Smooth muscle cell (in vitro differentiated cells): Measurements from ENCODE around the gene EPHB2. TPM values are rescaled to one million over a fixed set of nuclear protein-coding genes. Genes with fewer than 3 reads are reported as not detected.

ENCODE experiments used
- DNase-seq: peaks from one replicate; lab custom pipeline; 2025; ENCODE audit not compliant: unreplicated experiment; lab: John Stamatoyannopoulos, UW
- H2AFZ ChIP-seq: fragments of 200-600 bp; sonication (generic); 2 replicates; pipeline ENCODE4 v1.6.0; 2016; ENCODE audit warnings: antibody characterized with exemption, low read depth, mild to moderate bottlenecking
- H3F3A ChIP-seq: fragments of 200-600 bp; sonication (generic); 2 replicates; pipeline ENCODE4 v1.6.0; 2017; ENCODE audit warnings: antibody characterized with exemption, low read depth
- H3K27ac ChIP-seq: fragments of 200-600 bp; sonication (generic); 2 replicates; pipeline ENCODE4 v1.5.1; 2016; ENCODE audit warnings: low read depth, mild to moderate bottlenecking
- H3K27me3 ChIP-seq: fragments of 200-600 bp; sonication (generic); 2 replicates; pipeline ENCODE4 v1.6.1; 2016; ENCODE audit warnings: low read depth, mild to moderate bottlenecking
- H3K36me3 ChIP-seq: fragments of 200-600 bp; sonication (generic); 2 replicates; pipeline ENCODE4 v1.5.1; 2016; ENCODE audit warnings: low read depth
- H3K4me1 ChIP-seq: fragments of 200-600 bp; sonication (generic); 2 replicates; pipeline ENCODE4 v1.5.1; 2016; ENCODE audit warnings: low read depth
- H3K4me2 ChIP-seq: fragments of 200-600 bp; sonication (generic); 2 replicates; pipeline ENCODE4 v1.6.0; 2016; ENCODE audit warnings: mild to moderate bottlenecking
- H3K4me3 ChIP-seq: fragments of 200-600 bp; sonication (generic); 2 replicates; pipeline ENCODE4 v1.5.1; 2016; ENCODE audit warnings: mild to moderate bottlenecking
- H3K79me2 ChIP-seq: fragments of 200-600 bp; sonication (generic); 2 replicates; pipeline ENCODE4 v1.6.0; 2016; ENCODE audit warnings: low read depth, mild to moderate bottlenecking
- H3K9ac ChIP-seq: fragments of 200-600 bp; sonication (generic); 2 replicates; pipeline ENCODE4 v1.6.0; 2016; ENCODE audit warnings: low read depth
- H3K9me3 ChIP-seq: fragments of 200-600 bp; sonication (generic); replicated peaks from 2 replicates; pipeline ENCODE4 v1.5.1; 2016; ENCODE audit warnings: low read depth
- H4K20me1 ChIP-seq: fragments of 200-600 bp; sonication (generic); 2 replicates; pipeline ENCODE4 v1.6.0; 2016; ENCODE audit warnings: low read depth
- WGBS: methylation state at CpG from one replicate; pipeline ENCODE4 v1.1.7; 2016; ENCODE audit warnings: low lambda C conversion rate; 5-methylcytosine and 5-hydroxymethylcytosine counted together
- polyA plus RNA-seq: library from polyadenylated mRNA; unstranded; fragments of >200 nt; fragmentation: Nextera tagmentation; extraction: Ambion mirVana; gene quantifications from 2 replicates; pipeline ENCODE4 v1.2.1, GENCODE V29; 2016
- total RNA-seq: library from RNA; depleted of rRNA; stranded (reverse); fragments of >200 nt; gene quantifications from 2 replicates; pipeline ENCODE4 v1.2.3, GENCODE V29; 2014
- TF ChIP-seq, protein P1 (sequence below): fragments of 200-600 bp; sonication (generic); IDR thresholded peaks from 2 replicates; pipeline ENCODE4 v1.5.1; 2017; ENCODE audit warnings: borderline replicate concordance, mild to moderate bottlenecking, antibody characterized with exemption; ENCODE audit not compliant: insufficient read depth, poor library complexity, severe bottlenecking

The EPHB2 gene
- total and polyA plus RNA-seq, 2 experiments from 2014 or later, result 1.1 to 6.7 TPM

DNA sequence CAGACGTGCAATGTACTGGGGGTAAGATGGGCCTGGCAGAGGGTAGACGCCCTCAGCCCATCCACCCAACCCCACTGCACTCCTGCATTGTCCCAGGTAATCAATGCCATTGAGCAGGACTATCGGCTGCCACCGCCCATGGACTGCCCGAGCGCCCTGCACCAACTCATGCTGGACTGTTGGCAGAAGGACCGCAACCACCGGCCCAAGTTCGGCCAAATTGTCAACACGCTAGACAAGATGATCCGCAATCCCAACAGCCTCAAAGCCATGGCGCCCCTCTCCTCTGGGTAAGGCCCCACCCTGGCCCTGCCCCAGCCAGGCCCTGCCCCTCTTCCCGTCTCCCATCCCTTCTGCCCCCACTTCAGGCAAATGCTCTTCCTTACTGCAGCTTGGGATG lies 199.6 kb downstream of the EPHB2 start:
- H3K4me2 ChIP-seq, result no peak overlapping the region
- H3K27ac ChIP-seq, result no peak overlapping the region
- no peaks in the 10 kb centered on the region for H3K4me1 ChIP-seq
- no peaks in the 10 kb centered on the region for H3K36me3 ChIP-seq
- peaks cover under 1% of the 10 kb centered on the region for H3K27me3 ChIP-seq
- no peaks in the 10 kb centered on the region for H3K79me2 ChIP-seq
- no peak for DNase-seq
- H3K9ac ChIP-seq, result no peak overlapping the region
- H2AFZ ChIP-seq, result no peak overlapping the region
- H3F3A ChIP-seq, result no peaks in the 10 kb centered on the region
- no peaks in the 10 kb centered on the region for H3K9me3 ChIP-seq
- 90% methylated on average over 13 of the region's 13 CpGs for WGBS
- TF ChIP-seq, protein P1, sequence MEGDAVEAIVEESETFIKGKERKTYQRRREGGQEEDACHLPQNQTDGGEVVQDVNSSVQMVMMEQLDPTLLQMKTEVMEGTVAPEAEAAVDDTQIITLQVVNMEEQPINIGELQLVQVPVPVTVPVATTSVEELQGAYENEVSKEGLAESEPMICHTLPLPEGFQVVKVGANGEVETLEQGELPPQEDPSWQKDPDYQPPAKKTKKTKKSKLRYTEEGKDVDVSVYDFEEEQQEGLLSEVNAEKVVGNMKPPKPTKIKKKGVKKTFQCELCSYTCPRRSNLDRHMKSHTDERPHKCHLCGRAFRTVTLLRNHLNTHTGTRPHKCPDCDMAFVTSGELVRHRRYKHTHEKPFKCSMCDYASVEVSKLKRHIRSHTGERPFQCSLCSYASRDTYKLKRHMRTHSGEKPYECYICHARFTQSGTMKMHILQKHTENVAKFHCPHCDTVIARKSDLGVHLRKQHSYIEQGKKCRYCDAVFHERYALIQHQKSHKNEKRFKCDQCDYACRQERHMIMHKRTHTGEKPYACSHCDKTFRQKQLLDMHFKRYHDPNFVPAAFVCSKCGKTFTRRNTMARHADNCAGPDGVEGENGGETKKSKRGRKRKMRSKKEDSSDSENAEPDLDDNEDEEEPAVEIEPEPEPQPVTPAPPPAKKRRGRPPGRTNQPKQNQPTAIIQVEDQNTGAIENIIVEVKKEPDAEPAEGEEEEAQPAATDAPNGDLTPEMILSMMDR, result no peak
- no peaks in the 10 kb centered on the region for H4K20me1 ChIP-seq
- no peak overlapping the region for H3K4me3 ChIP-seq

DNA sequence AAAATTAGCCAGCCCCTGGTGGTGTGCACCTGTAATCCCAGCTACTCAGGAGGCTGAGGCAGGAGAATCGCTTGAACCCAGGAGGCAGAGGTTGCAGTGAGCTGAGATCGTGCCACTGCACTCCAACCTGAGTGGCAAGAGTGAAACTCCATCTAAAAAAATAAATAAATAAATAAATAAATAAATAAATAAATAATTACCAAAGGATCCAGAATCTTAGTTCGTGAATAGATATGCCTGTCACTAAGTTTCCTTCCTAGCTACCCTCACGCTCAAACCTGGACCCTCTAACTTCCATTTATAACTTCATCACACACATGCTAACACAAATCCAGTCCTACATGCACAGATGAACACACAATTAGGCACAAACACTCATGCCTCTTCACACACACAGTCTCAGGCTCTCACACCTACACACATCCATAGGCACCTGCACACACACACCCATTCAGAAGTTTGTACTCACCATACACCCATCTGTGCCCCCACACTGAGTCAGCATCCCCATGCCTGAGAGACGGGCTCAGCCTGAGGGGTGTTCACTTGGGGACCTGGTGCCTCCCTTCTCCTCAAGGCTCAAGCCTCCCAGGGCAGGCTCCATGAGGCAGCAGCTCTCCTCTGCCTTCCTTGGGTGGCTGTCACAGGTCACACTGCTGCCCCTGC lies 200.5 kb downstream of the EPHB2 start:
- H3K9ac ChIP-seq, result no peak overlapping the region
- no peaks in the 10 kb centered on the region for H3K79me2 ChIP-seq
- 95% methylated on average over 5 of the region's 5 CpGs for WGBS
- TF ChIP-seq, protein P1, result no peak
- H3F3A ChIP-seq, result no peaks in the 10 kb centered on the region
- no peaks in the 10 kb centered on the region for H3K9me3 ChIP-seq
- H3K27me3 ChIP-seq, result peaks cover 6% of the 10 kb centered on the region
- H3K4me3 ChIP-seq, result no peak overlapping the region
- no peak overlapping the region for H2AFZ ChIP-seq
- no peak overlapping the region for H3K27ac ChIP-seq
- H3K4me1 ChIP-seq, result no peaks in the 10 kb centered on the region
- H4K20me1 ChIP-seq, result no peaks in the 10 kb centered on the region
- no peaks in the 10 kb centered on the region for H3K36me3 ChIP-seq
- DNase-seq, result no peak
- no peak overlapping the region for H3K4me2 ChIP-seq

DNA sequence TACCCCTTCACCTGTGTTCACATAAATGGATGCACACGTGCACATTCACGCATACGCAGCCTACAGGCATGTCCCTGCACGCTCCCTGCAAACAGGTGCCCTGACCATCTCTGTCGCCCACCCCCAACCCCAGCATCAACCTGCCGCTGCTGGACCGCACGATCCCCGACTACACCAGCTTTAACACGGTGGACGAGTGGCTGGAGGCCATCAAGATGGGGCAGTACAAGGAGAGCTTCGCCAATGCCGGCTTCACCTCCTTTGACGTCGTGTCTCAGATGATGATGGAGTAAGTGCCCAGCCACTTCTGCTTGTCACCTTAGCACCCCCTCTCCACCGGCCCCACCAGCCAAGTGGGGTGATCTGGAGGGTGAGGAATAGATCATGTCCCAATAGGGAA lies 201.7 kb downstream of the EPHB2 start:
- Histone ChIP-seq H3K4me3 (no peak overlapping the region), H4K20me1 (no peaks in the 10 kb centered on the region), H3F3A (no peaks in the 10 kb centered on the region), H3K27me3 (peaks cover 6% of the 10 kb centered on the region), H2AFZ (no peak overlapping the region), H3K4me1 (no peaks in the 10 kb centered on the region), H3K9me3 (no peaks in the 10 kb centered on the region), H3K9ac (no peak overlapping the region), H3K79me2 (no peaks in the 10 kb centered on the region), H3K4me2 (no peak overlapping the region), H3K36me3 (no peaks in the 10 kb centered on the region), H3K27ac (no peak overlapping the region)
- no peak for DNase-seq
- TF ChIP-seq, protein P1, result no peak
- WGBS, result 97% methylated on average over 16 of the region's 16 CpGs
